Panc1 (cell line): Measurements from ENCODE around the gene CDK1. TPM values are rescaled to one million over a fixed set of nuclear protein-coding genes. Genes with fewer than 3 reads are reported as not detected.

Experiments used
- ATAC-seq: fragments of 200-7000 bp; cut with Tn5 transposase; 2 replicates; pipeline ENCODE4 v1.9.1; 2020; ENCODE audit warnings: mild to moderate bottlenecking, moderate library complexity
- BruUV-seq: library from RNA; stranded (reverse); fragments of 400-500 nt; replicated peaks from 2 replicates; lab custom pipeline; 2021; lab: Mats Ljungman, UMichigan
- CTCF ChIA-PET: fragments of 300-600 bp; sonication (Branson Sonifier 250); formaldehyde crosslinking; loops from one replicate; lab custom pipeline; 2022; ENCODE audit warnings: antibody characterized with exemption; lab: Charles Lee
- POLR2A ChIA-PET: fragments of 300-600 bp; sonication (Branson Sonifier 250); formaldehyde crosslinking; loops from one replicate; lab custom pipeline; 2022; ENCODE audit warnings: antibody characterized with exemption; lab: Charles Lee
- DNase-seq: peaks from one replicate; pipeline ENCODE4 v3.0.0-alpha.2; 2010; ENCODE audit warnings: low read depth, low spot score
- H3K27ac ChIP-seq: 2 replicates; pipeline ENCODE4 v1.5.1; 2011; ENCODE audit warnings: mild to moderate bottlenecking, low read length, inconsistent platforms
- H3K27me3 ChIP-seq: fragments of 200-500 bp; sonication (Bioruptor generic); 2 replicates; pipeline ENCODE4 v1.6.0; 2014; ENCODE audit warnings: low read length, inconsistent platforms; ENCODE audit not compliant: control insufficient read depth, insufficient read depth
- H3K36me3 ChIP-seq: fragments of 200-500 bp; sonication (Bioruptor generic); 2 replicates; pipeline ENCODE4 v1.5.1; 2014; ENCODE audit warnings: inconsistent platforms, mild to moderate bottlenecking, low read length, moderate library complexity; ENCODE audit not compliant: control insufficient read depth, insufficient read depth
- H3K4me1 ChIP-seq: 2 replicates; pipeline ENCODE4 v1.5.1; 2011; ENCODE audit warnings: inconsistent platforms, mild to moderate bottlenecking, low read length, moderate library complexity; ENCODE audit not compliant: control insufficient read depth, insufficient read depth
- H3K4me3 ChIP-seq, 2 experiments: 2 replicates each; pipeline ENCODE4 v1.5.1; 2011 to 2012; ENCODE audit warnings: low read depth in 2 of 2, low read length in 2 of 2, mild to moderate bottlenecking in 2 of 2, inconsistent platforms in 1 of 2, moderate library complexity in 1 of 2
- H3K9me3 ChIP-seq: fragments of 200-500 bp; sonication (Bioruptor generic); 2 replicates; pipeline ENCODE4 v1.5.1; 2014; ENCODE audit warnings: low read depth, mild to moderate bottlenecking, inconsistent platforms, low read length, moderate library complexity; ENCODE audit not compliant: control insufficient read depth, insufficient read depth
- POLR2AphosphoS5 ChIP-seq: IDR thresholded peaks from 2 replicates; pipeline ENCODE4 v1.6.1; 2012; ENCODE audit warnings: mild to moderate bottlenecking, low read depth, low read length, moderate library complexity
- SIN3A ChIP-seq: IDR thresholded peaks from 2 replicates; pipeline ENCODE4 v1.6.1; 2012; ENCODE audit warnings: low read depth, mild to moderate bottlenecking, low read length, moderate library complexity, borderline replicate concordance; ENCODE audit not compliant: insufficient read depth
- TCF7L2 ChIP-seq: IDR thresholded peaks from 2 replicates; pipeline ENCODE4 v1.6.1; 2011; ENCODE audit warnings: mild to moderate bottlenecking, low read depth, low read length, inconsistent platforms
- in situ Hi-C: cut with HindIII; loops from 2 replicates; pipeline ENCODE4 v1.10.0; 2016; ENCODE audit warnings: low sequenced_read_pairs, low pct_unique_long_range_greater_than_20kb
- intact Hi-C: fragments of 100-400 bp; cut with micrococcal nuclease; formaldehyde crosslinking; loops from one replicate; pipeline ENCODE4 v1.10.0; 2022; ENCODE audit not compliant: unreplicated experiment
- total RNA-seq: library from RNA; stranded (reverse); gene quantifications from one replicate; pipeline ENCODE4 v1.2.1, GENCODE V29; 2021; ENCODE audit not compliant: unreplicated experiment
- TF ChIP-seq, protein P1 (sequence below): fragments of 450-650 bp; IDR thresholded peaks from 2 replicates; pipeline ENCODE4 v1.5.1; 2017; ENCODE audit warnings: mild to moderate bottlenecking
- TF ChIP-seq, protein P2 (sequence below), 2 experiments: IDR thresholded peaks; 2 replicates each; pipeline ENCODE4 v1.6.1; 2011 to 2012; ENCODE audit warnings: low read depth in 2 of 2, control low read depth in 1 of 2, low read length in 1 of 2, mild to moderate bottlenecking in 1 of 2, moderate library complexity in 1 of 2; ENCODE audit not compliant: insufficient read depth in 1 of 2

CDK1 gene
- total RNA-seq, 1 experiment from 2014 or later = 75.5 TPM

DNA sequence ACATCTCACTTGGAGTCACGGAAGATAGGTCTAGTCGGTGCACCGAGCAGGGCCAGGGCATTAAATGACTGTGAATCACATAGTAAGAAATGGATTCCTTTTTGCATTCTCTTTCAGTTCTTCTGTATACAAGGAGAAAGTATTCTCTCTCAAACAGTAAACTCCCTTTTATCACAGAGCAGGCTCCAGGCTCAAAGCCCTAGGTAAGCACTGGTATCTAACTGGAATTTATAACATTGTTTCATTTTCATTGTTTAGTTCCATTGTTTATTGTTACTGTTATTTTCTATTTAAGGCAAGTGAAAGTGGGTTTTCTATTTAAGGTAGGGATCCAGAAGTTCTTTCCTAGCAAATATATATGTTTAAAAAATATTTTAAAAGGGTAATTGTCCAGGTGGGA is 44.1 kb upstream of the CDK1 start:
- in situ Hi-C loops = no loop called here
- no TSS peak for BruUV-seq
- DNase-seq (no peak), ATAC-seq (no peak)
- Histone ChIP-seq H3K27ac (no peak overlapping the region), H3K27me3 (peaks cover 67% of the 10 kb centered on the region), H3K36me3 (peaks cover 5% of the 10 kb centered on the region; the same call in 1 of the 2 replicates), H3K4me3 (no peak overlapping the region), H3K9me3 (no peaks in the 10 kb centered on the region), H3K4me1 (peaks cover 7% of the 10 kb centered on the region; the same call in 1 of the 2 replicates)
- CTCF ChIA-PET = no interaction called here
- POLR2A ChIA-PET = no interaction called here
- TF ChIP-seq TCF7L2 = no peak
- TF ChIP-seq, protein P1, sequence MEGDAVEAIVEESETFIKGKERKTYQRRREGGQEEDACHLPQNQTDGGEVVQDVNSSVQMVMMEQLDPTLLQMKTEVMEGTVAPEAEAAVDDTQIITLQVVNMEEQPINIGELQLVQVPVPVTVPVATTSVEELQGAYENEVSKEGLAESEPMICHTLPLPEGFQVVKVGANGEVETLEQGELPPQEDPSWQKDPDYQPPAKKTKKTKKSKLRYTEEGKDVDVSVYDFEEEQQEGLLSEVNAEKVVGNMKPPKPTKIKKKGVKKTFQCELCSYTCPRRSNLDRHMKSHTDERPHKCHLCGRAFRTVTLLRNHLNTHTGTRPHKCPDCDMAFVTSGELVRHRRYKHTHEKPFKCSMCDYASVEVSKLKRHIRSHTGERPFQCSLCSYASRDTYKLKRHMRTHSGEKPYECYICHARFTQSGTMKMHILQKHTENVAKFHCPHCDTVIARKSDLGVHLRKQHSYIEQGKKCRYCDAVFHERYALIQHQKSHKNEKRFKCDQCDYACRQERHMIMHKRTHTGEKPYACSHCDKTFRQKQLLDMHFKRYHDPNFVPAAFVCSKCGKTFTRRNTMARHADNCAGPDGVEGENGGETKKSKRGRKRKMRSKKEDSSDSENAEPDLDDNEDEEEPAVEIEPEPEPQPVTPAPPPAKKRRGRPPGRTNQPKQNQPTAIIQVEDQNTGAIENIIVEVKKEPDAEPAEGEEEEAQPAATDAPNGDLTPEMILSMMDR = no peak
- TF ChIP-seq POLR2AphosphoS5 = no peak
- no peak for TF ChIP-seq SIN3A
- TF ChIP-seq, protein P2, sequence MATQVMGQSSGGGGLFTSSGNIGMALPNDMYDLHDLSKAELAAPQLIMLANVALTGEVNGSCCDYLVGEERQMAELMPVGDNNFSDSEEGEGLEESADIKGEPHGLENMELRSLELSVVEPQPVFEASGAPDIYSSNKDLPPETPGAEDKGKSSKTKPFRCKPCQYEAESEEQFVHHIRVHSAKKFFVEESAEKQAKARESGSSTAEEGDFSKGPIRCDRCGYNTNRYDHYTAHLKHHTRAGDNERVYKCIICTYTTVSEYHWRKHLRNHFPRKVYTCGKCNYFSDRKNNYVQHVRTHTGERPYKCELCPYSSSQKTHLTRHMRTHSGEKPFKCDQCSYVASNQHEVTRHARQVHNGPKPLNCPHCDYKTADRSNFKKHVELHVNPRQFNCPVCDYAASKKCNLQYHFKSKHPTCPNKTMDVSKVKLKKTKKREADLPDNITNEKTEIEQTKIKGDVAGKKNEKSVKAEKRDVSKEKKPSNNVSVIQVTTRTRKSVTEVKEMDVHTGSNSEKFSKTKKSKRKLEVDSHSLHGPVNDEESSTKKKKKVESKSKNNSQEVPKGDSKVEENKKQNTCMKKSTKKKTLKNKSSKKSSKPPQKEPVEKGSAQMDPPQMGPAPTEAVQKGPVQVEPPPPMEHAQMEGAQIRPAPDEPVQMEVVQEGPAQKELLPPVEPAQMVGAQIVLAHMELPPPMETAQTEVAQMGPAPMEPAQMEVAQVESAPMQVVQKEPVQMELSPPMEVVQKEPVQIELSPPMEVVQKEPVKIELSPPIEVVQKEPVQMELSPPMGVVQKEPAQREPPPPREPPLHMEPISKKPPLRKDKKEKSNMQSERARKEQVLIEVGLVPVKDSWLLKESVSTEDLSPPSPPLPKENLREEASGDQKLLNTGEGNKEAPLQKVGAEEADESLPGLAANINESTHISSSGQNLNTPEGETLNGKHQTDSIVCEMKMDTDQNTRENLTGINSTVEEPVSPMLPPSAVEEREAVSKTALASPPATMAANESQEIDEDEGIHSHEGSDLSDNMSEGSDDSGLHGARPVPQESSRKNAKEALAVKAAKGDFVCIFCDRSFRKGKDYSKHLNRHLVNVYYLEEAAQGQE (IDR thresholded peaks at IDR 0.05; ENCODE audit: insufficient read depth in 1 of 2, low read depth in 2 of 2, low read length in 1 of 2) = no peak
- intact Hi-C loops = no loop called here

DNA sequence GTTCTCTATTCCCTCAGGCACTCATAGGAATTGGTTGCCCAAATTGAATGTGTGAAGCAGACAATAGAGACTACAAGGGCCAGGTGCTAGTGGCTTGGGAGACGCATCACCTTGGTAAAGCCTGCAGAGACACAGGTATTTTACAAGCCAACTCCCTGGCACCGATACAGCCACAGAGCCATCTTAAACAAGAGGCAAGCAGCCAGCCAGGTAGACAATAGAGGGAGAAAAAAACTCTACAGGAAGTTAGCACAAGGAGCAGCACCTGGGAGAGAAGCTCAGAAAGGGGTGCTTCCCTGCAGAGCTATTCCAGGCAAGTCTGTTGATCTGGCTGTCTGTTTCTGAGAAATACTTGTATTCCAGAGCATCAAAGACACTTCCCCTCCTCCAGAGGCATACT is 43.0 kb upstream of the CDK1 start:
- no peak overlapping the region for H3K4me3 ChIP-seq
- DNase-seq (no peak), ATAC-seq (no peak)
- intact Hi-C loops (no loop called here), in situ Hi-C loops (no loop called here)
- H3K9me3 ChIP-seq = no peaks in the 10 kb centered on the region
- POLR2A ChIA-PET = no interaction called here
- H3K27ac ChIP-seq = no peak overlapping the region
- peaks cover 5% of the 10 kb centered on the region; the same call in 1 of the 2 replicates for H3K36me3 ChIP-seq
- BruUV-seq = no TSS peak
- CTCF ChIA-PET = no interaction called here
- peaks cover 7% of the 10 kb centered on the region; the same call in 1 of the 2 replicates for H3K4me1 ChIP-seq
- H3K27me3 ChIP-seq = peaks cover 65% of the 10 kb centered on the region
- TF ChIP-seq, protein P2 (IDR thresholded peaks at IDR 0.05; ENCODE audit: insufficient read depth in 1 of 2, low read depth in 2 of 2, low read length in 1 of 2) = no peak
- TF ChIP-seq POLR2AphosphoS5 (no peak), SIN3A (no peak), TCF7L2 (no peak)
- TF ChIP-seq, protein P1 = no peak
